ENCODE results near the gene SPOCK3. TPM values are rescaled to one million over a fixed set of nuclear protein-coding genes. Genes with fewer than 3 reads are reported as not detected.

Gene SPOCK3
- total RNA-seq, 1 donor from 2014 or later = not detected

- Histone ChIP-seq H3K9me3 (no peaks in the 10 kb centered on the region), H3K4me1 (no peaks in the 10 kb centered on the region), H3K36me3 (no peaks in the 10 kb centered on the region), H3K27ac (no peak overlapping the region), H3K27me3 (no peaks in the 10 kb centered on the region), H3K4me3 (no peak overlapping the region)
- no peak for DNase-seq (ENCODE audit: low spot score in 2 of 2)
- no peak for TF ChIP-seq CTCF (IDR thresholded peaks at IDR 0.05)
- intact Hi-C loops (cut with DNase I) = no loop called here
These were observed 268.7 kb downstream of the SPOCK3 start for GRCh38 chr4:166965562-166965961.

GRCh38 chr4:166957451-166957850, 276.8 kb downstream of the SPOCK3 start:
- Histone ChIP-seq H3K4me3 (no peak overlapping the region), H3K27ac (no peak overlapping the region), H3K4me1 (no peaks in the 10 kb centered on the region), H3K9me3 (no peaks in the 10 kb centered on the region), H3K27me3 (no peaks in the 10 kb centered on the region), H3K36me3 (no peaks in the 10 kb centered on the region)
- intact Hi-C loops (cut with DNase I) = no loop called here
- no peak for DNase-seq (ENCODE audit: low spot score in 2 of 2)
- TF ChIP-seq CTCF (IDR thresholded peaks at IDR 0.05) = no peak

- Histone ChIP-seq H3K4me1 (no peaks in the 10 kb centered on the region), H3K4me3 (no peak overlapping the region), H3K36me3 (no peaks in the 10 kb centered on the region), H3K27me3 (no peaks in the 10 kb centered on the region), H3K27ac (no peak overlapping the region), H3K9me3 (no peaks in the 10 kb centered on the region)
- DNase-seq (ENCODE audit: low spot score in 2 of 2) = no peak
- intact Hi-C loops (cut with DNase I) = no loop called here
- TF ChIP-seq CTCF (IDR thresholded peaks at IDR 0.05) = no peak
These were observed 277.8 kb downstream of the SPOCK3 start for GRCh38 chr4:166956484-166956883.

- Histone ChIP-seq H3K9me3 (no peaks in the 10 kb centered on the region), H3K36me3 (no peaks in the 10 kb centered on the region), H3K27ac (no peak overlapping the region), H3K4me3 (no peak overlapping the region), H3K4me1 (no peaks in the 10 kb centered on the region), H3K27me3 (no peaks in the 10 kb centered on the region)
- no peak for TF ChIP-seq CTCF (IDR thresholded peaks at IDR 0.05)
- intact Hi-C loops (cut with DNase I) = no loop called here
- DNase-seq (ENCODE audit: low spot score in 2 of 2) = no peak
These were observed 292.7 kb downstream of the SPOCK3 start for GRCh38 chr4:166941629-166942028.

GRCh38 chr4:166930464-166930863, 303.8 kb downstream of the SPOCK3 start:
- intact Hi-C loops (cut with DNase I) = no loop called here

More at GRCh38 chr4:166930464-166930863, 303.8 kb downstream of the SPOCK3 start:
- no peaks in the 10 kb centered on the region for H3K4me1 ChIP-seq
- H3K27ac ChIP-seq = no peak overlapping the region
- no peak for DNase-seq (ENCODE audit: low spot score in 2 of 2)
- no peaks in the 10 kb centered on the region for H3K9me3 ChIP-seq
- H3K4me3 ChIP-seq = no peak overlapping the region
- no peak for TF ChIP-seq CTCF (IDR thresholded peaks at IDR 0.05)
- no peaks in the 10 kb centered on the region for H3K36me3 ChIP-seq
- no peaks in the 10 kb centered on the region for H3K27me3 ChIP-seq

Measured in ascending aorta (tissue), 2 donors.